OCI-M1 (cell line): ENCODE data around the gene TTC21A.

Experiments
- DNase-seq: peaks from one replicate; lab custom pipeline; 2025; lab: John Stamatoyannopoulos, UW

TTC21A gene

DNA sequence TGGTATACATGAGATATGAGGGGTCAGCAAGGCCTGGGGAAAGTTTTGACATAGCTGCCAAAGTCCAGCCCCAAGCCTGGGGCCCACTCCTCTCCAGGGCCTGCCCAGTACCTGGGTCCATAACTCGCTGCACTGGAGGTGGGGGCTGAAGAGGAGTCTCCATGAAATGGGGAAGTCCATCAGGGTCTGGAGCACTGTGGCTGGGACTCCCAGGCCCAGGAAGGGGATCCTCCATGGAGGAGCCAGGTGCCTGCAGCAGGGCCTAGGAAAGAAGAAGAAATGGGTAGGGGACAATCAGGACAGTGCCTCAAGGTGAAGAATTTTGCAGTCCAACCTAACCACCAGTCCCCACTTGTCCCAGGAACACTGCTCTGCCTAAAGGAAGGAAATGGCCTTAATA is 8.2 kb upstream of the TTC21A start:
- DNase-seq, result no peak

DNA sequence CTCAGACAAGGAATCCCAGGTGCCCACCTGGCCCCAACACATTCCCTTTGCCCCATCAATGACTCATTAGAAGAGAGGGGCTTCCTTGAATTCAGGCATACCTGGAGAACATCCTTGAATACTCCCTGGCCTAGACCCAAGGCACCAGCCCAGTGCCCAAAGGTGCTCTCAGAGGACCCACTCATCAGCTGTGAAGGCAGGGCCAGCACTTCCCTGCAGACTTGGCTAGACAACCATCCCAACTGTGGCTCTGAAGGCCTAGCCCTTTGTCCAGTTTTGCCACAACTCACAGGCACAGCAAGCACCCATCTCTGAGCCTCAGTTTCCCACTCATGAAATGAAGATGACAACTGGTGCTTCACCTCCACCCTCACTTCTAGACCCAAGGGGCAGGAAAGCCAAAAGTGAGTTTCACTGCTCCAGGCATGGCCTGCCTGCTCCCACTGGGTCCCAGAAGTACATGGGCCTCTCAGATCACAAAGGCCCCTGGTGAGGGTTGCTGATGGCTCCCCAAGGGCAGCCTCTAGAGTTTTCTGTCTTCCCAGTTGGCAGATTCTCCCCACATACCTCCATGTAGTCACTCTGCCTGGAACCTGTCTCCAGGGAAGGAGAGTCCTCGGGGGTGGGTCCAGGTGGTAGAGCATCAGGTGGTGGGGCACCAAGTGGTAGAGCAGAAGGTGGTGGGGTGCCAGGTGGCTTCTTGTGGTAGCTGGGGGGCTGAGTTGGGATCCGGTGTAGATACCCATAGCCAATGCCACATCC is 7.6 kb upstream of the TTC21A start:
- no peak for DNase-seq

DNA sequence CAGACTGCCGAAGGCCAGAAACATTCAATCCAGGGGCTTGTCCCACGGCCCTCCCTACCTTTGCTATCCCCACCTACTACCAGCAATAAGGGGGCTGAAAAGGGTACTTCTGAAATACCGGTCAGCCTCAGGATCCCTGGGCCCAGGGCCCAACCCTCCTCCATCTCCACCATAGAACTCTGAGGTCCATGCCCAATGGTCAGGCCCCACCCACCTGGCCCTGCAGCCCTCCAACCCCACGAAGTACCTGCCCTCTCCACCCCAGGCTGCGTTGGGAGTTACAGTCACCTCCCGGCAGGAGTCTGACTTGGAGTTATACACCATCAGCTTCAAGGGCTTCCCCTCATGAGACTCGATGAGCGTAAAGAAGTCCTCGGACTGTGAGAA is 7.0 kb upstream of the TTC21A start:
- DNase-seq, result no peak

DNA sequence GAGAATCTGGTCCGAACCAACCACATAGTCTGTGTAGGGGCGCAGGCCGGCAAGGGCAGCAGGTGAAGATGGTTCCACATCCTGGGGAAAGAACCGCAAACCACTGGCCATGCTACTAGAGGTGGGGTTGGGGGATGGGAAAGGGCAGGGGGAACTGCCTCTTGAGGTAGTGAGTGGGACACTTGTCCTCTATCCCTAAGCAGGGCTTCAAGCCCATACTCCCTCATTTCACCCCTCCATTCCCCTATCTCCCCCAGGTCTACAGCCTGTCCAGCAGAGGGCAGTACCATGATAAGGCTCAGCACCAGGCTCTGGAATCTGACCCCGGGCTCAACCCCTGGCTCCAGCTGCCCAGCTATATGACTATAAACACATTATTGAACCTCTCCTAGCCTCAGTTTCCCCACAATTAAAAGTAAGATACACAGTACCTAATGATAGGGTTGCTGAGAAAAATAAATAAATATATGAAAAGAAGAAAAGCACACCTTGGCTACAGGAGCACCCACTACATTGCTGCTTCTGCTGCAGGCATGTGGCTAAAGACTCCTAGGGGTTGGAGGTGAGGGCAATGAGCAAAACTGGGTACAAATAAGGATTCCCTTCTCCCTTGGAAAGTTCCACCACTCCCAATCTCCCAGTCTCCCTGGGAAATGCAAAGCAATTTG is 6.3 kb upstream of the TTC21A start:
- DNase-seq, result peak; percentile 62

DNA sequence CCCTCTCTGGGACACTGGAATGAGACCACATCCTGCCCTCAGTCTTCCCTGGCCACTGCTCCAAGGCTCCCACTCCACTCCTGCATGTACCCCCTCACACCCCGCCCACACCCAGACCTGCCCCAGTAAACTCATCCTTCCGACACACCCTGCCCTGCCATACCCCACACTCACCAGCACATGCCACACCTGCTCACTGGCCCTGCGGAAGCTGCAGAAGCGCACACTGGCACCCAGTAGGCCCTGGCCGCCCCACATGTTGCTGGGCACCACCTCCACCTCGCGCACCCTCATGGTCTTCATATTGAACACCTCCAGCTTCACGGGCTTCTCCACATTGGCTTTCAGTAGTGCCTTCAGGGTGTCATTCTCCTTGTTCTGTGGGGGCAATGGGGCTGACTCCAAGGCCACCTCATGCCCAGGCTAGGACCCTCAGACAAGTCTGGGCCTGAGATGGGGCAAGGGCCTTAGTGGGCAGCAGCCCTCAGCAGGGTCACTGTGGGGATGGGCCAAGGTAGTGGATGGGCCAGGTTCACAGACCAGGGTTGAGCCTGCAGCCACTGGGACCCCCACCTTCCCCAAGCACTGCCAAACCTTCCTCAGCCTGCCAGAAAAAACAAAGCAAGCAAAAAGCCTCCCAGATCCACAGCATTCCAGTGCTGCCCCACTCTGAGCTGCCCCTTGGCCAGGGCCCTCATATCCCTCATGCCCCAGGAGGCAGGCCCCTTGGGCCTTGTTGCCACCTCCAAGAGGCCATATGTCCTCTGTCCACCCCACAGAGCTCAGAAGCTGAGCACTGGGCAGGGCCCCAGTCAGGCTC is 4.8 kb upstream of the TTC21A start:
- no peak for DNase-seq

DNA sequence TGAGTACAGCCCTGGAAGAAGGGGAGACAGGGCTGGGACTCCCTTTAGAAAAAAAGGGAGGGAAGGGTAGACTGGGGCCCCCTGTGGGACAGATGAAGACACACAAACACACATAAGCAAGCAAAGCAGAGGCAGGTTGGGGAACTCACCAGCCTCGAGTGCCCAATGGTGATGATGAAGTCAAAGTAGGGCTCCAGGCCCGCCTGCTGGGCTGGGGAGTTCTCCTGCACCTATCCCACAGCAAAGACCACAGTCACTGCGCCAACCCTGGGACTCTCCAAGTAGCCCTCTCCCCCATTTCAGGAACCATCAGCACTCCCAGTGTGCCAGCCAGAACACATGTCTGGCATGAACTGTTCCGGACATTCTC is 4.2 kb upstream of the TTC21A start:
- no peak for DNase-seq

DNA sequence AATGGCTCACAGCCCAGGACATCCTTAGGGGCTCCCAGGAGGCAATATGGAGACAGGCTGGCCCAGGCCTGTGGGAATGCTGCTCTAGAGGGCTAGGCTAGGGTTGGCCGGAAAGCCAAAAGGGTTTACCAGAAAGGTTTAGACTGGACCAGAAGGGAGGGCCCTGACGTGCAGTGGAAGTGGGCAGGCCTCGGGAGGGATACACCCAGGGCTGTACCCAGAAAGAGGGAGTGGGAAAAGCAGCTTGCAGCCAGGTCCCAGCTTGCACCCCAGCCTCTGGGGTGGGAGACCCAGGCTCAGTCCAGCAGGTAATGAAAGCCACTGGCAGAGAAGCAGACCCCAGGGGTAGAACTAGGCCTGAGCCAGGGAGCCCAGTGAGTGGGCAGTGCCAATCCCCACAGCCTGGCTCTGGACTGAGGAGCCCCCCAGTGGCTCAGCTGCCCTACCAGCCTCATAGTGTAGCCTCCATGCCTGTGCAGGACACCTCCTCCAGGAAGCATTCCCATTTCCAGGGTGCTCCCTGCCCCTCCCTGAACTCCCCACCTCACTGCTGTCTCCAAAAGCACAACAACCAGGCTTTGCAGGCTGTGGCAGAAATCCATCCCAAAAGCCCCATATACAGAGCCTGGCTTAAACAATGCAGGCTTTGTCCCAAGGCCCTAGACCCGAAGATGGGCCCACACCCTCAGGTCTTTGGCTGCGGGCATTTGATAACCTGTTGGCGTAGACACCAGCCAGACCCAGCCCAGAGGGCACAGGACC is 3.5 kb upstream of the TTC21A start:
- DNase-seq, result no peak

DNA sequence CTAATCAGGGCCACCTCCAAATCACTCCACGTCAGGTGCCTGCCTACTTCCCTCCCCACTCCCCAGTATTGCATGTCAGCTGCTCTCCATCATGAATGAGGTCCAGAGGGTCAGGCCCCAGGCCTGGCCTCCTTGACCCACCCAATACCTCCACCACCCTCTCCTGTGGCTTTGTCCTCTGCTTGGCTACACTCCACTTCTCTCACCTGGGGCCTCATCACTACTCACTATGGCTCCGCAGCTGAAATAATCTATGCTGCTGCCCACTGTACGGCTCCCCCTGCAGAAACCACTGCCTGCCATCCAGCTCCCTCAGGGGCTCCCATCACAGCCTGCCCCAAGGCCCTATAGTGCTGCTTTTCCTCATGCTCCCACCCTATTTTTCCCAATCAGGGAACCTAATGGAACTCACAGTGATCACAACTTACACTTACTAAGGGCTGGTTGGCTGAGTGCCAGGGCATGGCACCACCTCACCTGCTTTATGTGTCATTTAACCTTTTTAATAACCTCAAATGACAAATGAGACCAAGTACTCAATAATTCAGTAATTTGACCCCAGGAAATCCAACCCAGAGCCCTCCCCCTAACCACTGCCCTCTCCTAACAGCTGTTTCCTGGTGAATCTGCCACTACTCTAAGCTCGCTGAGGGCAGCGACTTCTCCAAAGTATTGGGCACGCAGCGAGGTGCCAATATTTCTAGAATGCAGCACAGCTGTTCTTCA is 2.4 kb upstream of the TTC21A start:
- no peak for DNase-seq

DNA sequence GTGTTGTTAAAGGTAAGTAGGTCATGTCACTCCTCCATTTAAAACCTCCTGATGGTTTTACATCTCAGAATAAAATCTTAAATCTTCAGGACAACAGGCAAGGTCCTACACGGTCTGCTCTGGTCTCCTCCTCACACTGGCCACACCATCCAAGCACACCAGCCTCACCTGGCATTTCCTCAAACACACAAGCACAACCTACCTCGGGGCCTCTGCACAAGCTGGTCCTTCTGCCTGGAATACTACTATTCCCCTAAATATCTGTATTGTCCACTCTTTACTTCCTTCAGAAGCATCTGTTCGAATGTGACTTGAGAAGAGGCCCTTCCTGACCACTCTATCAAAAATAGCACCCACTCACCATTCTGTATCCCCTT is 1.8 kb upstream of the TTC21A start:
- DNase-seq, result no peak

DNA sequence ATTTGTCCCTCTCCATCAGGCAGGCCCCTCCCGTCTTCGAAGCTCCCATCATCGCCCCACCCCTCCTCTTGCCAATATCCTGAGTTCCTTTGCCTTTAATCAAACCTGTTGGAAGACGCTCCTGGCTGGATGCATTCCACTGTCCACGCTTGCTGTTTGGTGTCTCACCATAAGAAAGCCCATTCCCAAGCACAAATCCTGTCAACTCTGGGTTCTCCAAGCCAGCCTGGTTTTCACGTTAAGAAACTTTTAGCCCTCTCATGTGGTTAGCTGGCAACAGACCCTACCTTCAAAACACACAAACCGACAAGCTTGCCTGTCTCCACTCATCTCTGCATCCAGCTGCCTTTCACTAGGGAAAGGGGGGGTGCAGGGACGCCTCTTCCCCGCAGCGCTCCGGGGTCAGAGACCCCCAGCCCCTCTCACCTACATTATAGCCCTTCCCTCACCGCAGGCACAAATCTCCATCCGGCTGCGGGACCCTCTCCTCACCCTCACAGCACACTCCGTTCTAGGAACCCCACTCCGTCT is 1.1 kb upstream of the TTC21A start:
- DNase-seq, result no peak

DNA sequence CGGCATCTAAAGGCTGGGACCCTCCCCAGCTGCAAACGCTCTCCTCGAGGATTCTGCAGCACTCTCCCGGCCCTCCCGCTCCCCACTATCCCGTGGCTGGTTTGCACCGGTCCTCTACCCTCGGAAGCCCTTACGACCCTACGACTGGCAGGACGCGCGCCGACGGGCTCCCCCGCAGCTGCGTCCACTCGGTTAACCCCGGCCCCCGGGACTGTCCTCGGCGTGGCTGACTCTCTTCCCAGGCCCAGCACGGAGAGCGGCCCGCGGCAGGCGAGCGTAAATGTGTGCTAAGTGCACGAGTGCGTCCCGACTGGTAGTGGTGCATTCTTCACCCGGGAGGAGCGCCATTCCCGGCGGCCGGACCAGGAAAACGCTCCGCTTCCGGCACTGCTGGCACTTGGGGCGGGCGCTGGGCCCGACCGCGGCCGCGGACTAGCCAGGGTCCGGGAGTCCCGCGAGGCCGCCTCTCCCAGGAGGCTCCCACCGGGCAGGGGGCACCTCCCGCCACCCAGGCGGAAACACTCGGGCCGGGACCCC is 561 bp upstream of the TTC21A start:
- DNase-seq, result peak; percentile 51

DNA sequence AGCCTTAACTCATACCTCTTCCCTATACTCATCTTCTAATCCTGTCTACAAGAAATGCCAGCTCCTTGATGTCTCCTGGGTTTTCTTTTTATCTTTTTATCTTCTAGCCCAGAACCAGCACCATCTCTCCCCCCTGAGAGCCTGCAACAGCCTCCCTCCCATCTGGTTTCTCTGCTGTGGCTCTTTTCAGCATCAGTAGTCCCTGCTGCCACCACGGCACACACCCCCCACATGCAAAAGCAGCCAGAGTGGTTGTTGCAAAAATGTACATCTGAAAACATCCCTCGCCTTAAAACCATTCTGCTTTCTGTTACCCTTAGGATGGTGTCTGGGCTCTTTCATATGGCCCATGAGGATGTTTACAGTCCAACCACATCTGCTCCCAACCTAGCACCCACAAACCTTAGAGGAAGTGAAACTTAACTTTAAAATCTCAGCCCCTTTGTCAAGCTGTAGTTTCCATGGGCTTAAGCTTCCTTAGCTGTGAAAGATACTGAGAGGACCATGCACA is 775 bp downstream of the TTC21A start:
- no peak for DNase-seq

DNA sequence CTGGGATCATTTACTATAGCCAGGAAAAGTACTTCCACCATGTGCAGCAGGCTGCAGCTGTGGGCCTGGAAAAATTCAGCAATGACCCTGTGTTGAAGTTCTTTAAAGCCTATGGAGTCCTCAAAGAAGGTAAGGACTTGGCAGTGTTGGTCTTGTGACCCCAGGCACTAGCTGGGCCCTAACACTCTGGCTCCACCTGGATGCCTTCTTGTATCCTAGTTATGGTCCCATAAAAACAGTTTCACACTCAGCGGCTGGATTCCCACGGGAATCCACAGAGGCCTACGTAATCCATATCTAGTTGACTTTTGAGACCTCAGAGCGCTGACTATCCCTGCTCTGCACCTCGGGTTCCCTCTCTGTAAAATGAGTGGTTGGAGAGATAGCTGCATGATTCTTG is 1.6 kb downstream of the TTC21A start:
- no peak for DNase-seq

DNA sequence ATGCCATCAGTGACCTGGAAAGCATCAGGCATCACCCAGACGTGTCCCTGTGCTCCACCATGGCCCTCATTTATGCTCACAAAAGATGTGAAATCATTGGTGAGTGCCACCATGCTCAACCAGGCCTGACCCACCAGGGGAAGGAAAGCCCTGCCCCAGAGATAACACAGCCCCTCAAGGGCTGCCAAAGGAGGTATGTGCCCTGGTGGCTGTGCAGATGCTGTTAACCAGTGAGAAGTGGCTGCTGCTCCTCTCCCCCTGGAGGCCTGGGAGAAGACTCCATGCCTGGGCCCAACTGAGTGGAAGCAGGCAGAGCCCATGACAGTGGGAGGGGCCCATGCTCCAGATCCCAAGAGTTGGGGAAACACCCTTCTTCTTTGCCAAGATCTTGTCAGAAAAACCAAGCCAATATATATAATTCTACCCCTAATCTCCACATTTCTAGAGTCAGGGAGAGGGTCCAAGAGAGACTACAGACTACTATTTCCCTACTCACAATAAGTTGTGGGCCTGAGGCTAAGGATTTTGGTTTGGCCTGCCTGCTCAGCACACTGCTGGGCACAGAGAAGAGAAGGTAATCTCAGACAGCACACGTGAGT is 2.7 kb downstream of the TTC21A start:
- no peak for DNase-seq

DNA sequence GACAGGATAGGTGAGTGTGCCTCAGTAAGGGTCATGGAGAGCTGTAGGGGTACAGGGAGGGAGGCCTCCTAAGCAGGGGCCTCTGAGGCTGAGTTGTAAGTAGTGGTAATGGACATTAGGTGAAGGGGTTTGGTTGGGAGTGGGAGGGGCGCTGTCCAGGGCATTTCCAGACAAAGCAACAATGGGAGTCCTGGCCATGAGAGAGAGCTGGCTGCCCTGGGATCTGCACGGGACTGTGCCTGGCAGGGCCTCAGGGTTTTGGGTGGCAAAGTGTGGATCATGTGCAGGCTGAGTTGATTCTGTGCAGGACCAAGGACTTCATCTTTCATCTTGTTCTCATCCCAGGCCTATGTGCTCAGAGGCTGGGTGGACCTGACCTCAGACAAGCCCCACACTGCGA is 4.6 kb downstream of the TTC21A start:
- DNase-seq, result no peak

DNA sequence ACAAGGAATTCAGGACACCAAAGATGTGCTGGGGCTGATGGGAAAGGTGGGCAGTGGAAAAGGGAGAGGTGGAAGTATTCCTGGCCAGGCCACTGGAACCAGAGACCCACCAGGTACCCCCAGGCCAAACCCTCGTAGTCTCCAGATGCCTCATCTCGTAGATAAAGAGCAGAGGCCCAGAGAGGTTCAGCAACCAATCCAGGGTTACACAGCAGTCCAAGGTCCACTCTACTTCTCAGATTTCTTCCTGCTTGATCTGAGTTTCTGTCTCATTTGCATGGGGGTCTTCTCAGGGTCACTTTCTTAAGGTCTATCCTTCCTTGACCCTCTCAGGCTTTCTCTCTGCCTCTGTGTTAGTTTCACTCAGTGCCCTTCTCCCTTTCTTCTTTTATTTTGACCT is 5.1 kb downstream of the TTC21A start:
- DNase-seq, result no peak

DNA sequence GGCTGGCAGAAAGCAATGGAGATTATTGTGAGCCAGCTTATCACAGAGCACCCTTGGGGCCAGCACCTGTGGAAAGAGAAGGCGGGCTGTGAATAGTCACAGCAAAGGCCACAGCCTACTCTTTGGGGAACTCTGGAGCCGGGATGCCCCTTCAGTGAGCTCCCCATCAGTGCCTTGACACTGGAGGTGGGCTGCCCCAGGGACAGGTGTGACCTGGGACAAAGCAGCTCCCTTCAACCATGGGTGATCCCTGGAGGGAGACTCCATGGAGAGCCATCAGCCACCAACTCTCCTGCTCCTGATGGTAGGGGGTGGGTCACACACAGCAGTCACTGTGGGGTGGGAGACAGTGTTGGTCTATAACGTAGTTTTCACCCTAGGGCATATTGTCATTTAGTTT is 5.8 kb downstream of the TTC21A start:
- no peak for DNase-seq

DNA sequence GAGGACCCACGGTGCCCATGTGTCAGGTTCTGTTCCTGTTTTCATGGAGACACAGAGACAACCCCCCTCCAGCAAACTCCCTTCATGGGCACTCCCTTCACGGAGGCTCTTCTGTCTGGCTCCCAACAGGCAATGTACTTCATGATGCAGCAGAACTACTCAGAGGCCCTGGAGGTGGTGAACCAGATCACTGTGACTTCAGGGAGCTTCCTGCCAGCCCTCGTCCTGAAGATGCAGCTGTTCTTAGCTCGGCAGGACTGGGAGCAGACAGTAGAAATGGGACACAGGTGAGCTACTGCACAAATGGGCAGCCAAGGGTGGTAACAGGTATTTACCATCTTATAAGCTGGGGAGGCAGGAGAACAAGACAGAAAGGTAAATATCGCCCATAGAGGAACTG is 7.0 kb downstream of the TTC21A start:
- DNase-seq, result no peak

DNA sequence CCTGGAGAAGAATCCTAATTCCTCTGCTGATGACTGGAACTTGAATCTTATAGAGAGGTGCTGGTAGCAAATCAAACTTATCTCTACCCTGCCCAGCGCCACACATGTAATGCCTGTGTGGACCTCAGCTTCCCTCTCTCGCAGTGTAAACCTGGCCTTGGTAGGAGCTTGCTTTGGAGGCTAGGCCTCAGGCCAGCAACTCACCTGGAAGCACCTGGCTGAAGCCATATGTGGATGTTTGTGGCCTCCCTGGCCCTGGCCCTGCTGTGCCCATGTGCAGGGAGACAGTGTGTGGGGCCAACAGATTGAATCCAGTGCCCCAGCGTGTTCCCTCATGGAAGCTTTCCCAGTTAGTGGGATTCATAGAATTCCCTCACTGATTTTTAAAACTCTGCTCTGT is 8.4 kb downstream of the TTC21A start:
- DNase-seq, result no peak

DNA sequence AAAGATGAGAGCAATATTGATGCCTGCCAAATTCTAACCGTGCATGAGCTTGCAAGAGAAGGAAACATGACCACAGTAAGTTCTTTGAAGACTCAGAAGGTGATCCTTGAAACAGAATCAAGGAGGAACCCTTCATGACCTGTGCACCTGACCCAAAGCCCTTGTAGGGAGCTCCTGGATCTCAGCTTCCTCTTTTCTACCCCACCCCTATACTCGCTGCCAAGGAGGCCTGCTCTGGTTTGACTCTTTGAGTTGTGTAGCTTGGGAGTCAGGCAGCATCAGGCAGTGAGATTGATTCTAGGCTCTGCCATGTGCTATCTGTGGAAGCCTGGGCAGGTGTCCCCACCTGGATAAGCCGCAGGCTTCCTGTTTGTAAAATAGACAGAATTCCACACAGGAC is 10.6 kb downstream of the TTC21A start:
- DNase-seq, result peak; percentile 33
